ENCODE results near the gene ACOX3.
A peak's percentile ranks its signal among the peaks of the same experiment; 100 is the strongest.
"Not testable (repeated sequence)": the region's sequence is repeated elsewhere in the genome, so short reads cannot be mapped to it uniquely, and the experiment has no call there.

DNA sequence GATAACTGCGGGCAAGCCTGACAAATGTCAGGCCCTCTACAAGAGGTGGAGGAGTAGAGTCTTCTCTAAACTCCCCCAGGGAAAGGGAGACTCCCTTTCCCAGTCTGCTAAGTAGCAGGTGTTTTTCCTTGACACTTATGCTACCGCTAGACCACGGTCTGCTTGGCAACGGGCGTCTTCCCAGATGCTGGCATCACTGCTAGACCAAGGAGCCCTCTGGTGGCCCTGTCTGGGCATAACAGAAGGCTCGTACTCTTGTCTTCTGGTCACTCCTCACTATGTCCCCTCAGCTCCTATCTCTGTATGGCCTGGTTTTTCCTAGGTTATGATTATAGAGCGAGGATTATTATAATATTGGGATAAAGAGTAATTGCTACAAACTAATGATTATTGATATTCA is 33.6 kb downstream of the ACOX3 start:
- TF ChIP-seq, protein P1, sequence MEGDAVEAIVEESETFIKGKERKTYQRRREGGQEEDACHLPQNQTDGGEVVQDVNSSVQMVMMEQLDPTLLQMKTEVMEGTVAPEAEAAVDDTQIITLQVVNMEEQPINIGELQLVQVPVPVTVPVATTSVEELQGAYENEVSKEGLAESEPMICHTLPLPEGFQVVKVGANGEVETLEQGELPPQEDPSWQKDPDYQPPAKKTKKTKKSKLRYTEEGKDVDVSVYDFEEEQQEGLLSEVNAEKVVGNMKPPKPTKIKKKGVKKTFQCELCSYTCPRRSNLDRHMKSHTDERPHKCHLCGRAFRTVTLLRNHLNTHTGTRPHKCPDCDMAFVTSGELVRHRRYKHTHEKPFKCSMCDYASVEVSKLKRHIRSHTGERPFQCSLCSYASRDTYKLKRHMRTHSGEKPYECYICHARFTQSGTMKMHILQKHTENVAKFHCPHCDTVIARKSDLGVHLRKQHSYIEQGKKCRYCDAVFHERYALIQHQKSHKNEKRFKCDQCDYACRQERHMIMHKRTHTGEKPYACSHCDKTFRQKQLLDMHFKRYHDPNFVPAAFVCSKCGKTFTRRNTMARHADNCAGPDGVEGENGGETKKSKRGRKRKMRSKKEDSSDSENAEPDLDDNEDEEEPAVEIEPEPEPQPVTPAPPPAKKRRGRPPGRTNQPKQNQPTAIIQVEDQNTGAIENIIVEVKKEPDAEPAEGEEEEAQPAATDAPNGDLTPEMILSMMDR (IDR thresholded peaks at IDR 0.05; ENCODE audit: low read depth, low read length, missing input control) = peak; percentile 36
- TF ChIP-seq YY1 (IDR thresholded peaks at IDR 0.05); EGR1 (IDR thresholded peaks at IDR 0.05; ENCODE audit: low read depth in 2 of 2): not testable (repeated sequence)
- TF ChIP-seq RAD21 (IDR thresholded peaks at IDR 0.05) = peak; percentile 61 to 69

Measured in liver (tissue), 3 donors.